Measurements from ENCODE around the gene UGT1A10.
A peak's percentile ranks its signal among the peaks of the same experiment; 100 is the strongest.
"Not testable (repeated sequence)": the region's sequence is repeated elsewhere in the genome, so short reads cannot be mapped to it uniquely, and the experiment has no call there.

UGT1A10 gene

GRCh38 chr2:233698740-233699139 lies 62.5 kb downstream of the UGT1A10 start:
- DNase-seq, result no peak

- DNase-seq, result no peak
These were observed 63.3 kb downstream of the UGT1A10 start for GRCh38 chr2:233699424-233700027.

- no peak for DNase-seq
These were observed 63.9 kb downstream of the UGT1A10 start for GRCh38 chr2:233700028-233700635.

GRCh38 chr2:233700842-233701241 lies 64.6 kb downstream of the UGT1A10 start:
- not testable (repeated sequence) for DNase-seq

GRCh38 chr2:233702238-233702637 lies 66.0 kb downstream of the UGT1A10 start:
- DNase-seq, result no peak

GRCh38 chr2:233705911-233706506 lies 69.8 kb downstream of the UGT1A10 start:
- DNase-seq, result no peak

- DNase-seq, result no peak
These were observed 70.5 kb downstream of the UGT1A10 start for GRCh38 chr2:233706720-233707119.

GRCh38 chr2:233707940-233708644 lies 71.8 kb downstream of the UGT1A10 start:
- no peak for DNase-seq

GRCh38 chr2:233708942-233709341 lies 72.7 kb downstream of the UGT1A10 start:
- DNase-seq, result no peak

- DNase-seq, result peak; percentile 63
These were observed 75.2 kb downstream of the UGT1A10 start for GRCh38 chr2:233711312-233712008.

- DNase-seq, result no peak
These were observed 76.5 kb downstream of the UGT1A10 start, which contains the start of gene UGT1A5 for GRCh38 chr2:233712611-233713261. UGT1A5 (plus strand) TSS chr2:233712907; CDS start chr2:233712992, 85 bp downstream.

GRCh38 chr2:233713262-233713615 lies 77.0 kb downstream of the UGT1A10 start:
- DNase-seq, result no peak

GRCh38 chr2:233714121-233714520 lies 77.9 kb downstream of the UGT1A10 start:
- DNase-seq, result no peak

- DNase-seq, result no peak
These were observed 82.3 kb downstream of the UGT1A10 start, which contains the start of gene UGT1A4 for GRCh38 chr2:233718552-233718951. UGT1A4 (plus strand) TSS chr2:233718736; CDS start chr2:233718821, 85 bp downstream.

- DNase-seq, result no peak
These were observed 92.6 kb downstream of the UGT1A10 start, which contains the start of gene UGT1A3 for GRCh38 chr2:233728723-233729301. UGT1A3 (plus strand) TSS chr2:233729042; CDS start chr2:233729127, 85 bp downstream.

GRCh38 chr2:233736868-233737653 lies 100.8 kb downstream of the UGT1A10 start:
- not testable (repeated sequence) for DNase-seq

- no peak for DNase-seq
These were observed 104.6 kb downstream of the UGT1A10 start for GRCh38 chr2:233740870-233741269.

GRCh38 chr2:233743464-233744259 lies 107.4 kb downstream of the UGT1A10 start:
- no peak for DNase-seq

- DNase-seq, result no peak
These were observed 109.0 kb downstream of the UGT1A10 start for GRCh38 chr2:233745073-233745755.

- DNase-seq, result not testable (repeated sequence)
These were observed 109.6 kb downstream of the UGT1A10 start for GRCh38 chr2:233745838-233746237.

Measured in NCI-H774 (cell line).